ENCODE results near the gene OVCH1.
"Not testable (repeated sequence)": the region's sequence is repeated elsewhere in the genome, so short reads cannot be mapped to it uniquely, and the experiment has no call there.

Gene OVCH1

GRCh38 chr12:29398495-29398894 is 99.0 kb downstream of the OVCH1 start:
- DNase-seq: no peak

GRCh38 chr12:29396774-29397173 is 100.7 kb downstream of the OVCH1 start:
- DNase-seq: no peak

- DNase-seq: no peak
Measured at GRCh38 chr12:29395356-29395755, 102.1 kb downstream of the OVCH1 start.

- DNase-seq: peak; percentile 59
Measured at GRCh38 chr12:29390419-29390818, 107.1 kb downstream of the OVCH1 start.

- no peak for DNase-seq
Measured at GRCh38 chr12:29389295-29389919, 108.1 kb downstream of the OVCH1 start.

GRCh38 chr12:29386084-29386680 is 111.3 kb downstream of the OVCH1 start:
- not testable (repeated sequence) for DNase-seq

- not testable (repeated sequence) for DNase-seq
Measured at GRCh38 chr12:29385194-29385593, 112.3 kb downstream of the OVCH1 start.

- no peak for DNase-seq
Measured at GRCh38 chr12:29382251-29382650, 115.2 kb downstream of the OVCH1 start.

- DNase-seq: peak; percentile 97
Measured at GRCh38 chr12:29380536-29381523, 116.7 kb downstream of the OVCH1 start, which contains the start of gene ERGIC2. TSS of gene ERGIC2 (minus strand) at chr12:29381172. CDS start at chr12:29371633, 9,539 bp downstream.
